Body of pancreas (tissue), 4 donors: Measurements from ENCODE around the gene PPL.

Experiments used
- CTCF ChIP-seq, 7 experiments: fragments of 450-650 bp in 4 of 7; fragments of 200-600 bp in 3 of 7; sonication (generic) in 3 of 7; IDR thresholded peaks; one replicate each; pipeline ENCODE4 v1.5.1; 2016 to 2019; ENCODE audit warnings: antibody characterized with exemption in 7 of 7
- POLR2A ChIP-seq, 3 donors: fragments of 450-650 bp; IDR thresholded peaks; one replicate each; pipeline ENCODE4 v1.6.1; 2016; ENCODE audit warnings: antibody characterized with exemption in 3 of 3, mild to moderate bottlenecking in 2 of 3

DNA sequence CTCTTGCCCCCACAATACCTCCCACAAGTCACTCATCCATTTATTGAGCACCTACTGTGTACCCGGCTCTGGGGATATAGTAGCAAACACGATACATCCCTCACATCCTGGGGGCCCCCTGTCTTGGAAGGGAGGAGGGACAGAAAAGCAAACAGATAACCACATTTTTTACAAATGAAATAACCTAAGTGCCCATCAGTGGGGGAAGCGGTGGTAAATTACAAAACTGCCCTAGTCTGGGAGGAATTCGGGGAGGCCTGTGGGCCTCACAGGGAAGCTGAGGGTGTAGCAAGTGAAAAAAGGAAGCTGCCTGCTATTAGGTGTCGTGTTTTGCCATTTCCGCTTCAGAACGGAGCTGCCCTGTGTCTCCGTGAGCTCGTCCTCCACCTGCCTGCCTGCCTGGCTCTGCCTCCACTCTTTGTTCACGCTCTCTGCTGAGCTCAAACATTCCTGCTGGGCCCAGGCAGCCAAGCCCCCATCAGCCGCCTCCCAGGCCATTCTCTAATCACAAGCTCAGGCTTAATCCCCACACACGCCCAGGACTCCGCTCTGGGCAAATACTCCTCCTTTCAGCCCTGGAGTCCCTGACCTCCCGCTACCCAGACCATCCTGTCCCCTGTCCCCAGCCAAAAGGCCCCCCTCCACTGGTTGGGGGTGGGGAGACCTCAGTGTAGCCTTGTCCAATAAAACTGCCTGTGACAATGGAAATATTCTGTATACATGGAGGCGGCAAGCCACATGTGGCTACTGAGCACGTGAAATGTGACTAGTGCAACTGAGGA is 11.0 kb upstream of the PPL start:
- TF ChIP-seq CTCF (IDR thresholded peaks at IDR 0.05) (no peak), POLR2A (IDR thresholded peaks at IDR 0.05) (no peak)
